Endodermal cell (in vitro differentiated cells): Measurements from ENCODE around the gene ROBO1. TPM values are rescaled to one million over a fixed set of nuclear protein-coding genes. Genes with fewer than 3 reads are reported as not detected.

Experiments
- DNase-seq: peaks from one replicate; pipeline ENCODE4 v3.0.0-alpha.2; 2017
- H3K27ac ChIP-seq: 2 replicates; pipeline ENCODE4 v1.5.1; 2013; ENCODE audit warnings: mild to moderate bottlenecking, low read depth, low read length, moderate library complexity
- H3K27me3 ChIP-seq: 2 replicates; pipeline ENCODE4 v1.6.1; 2013; ENCODE audit warnings: mild to moderate bottlenecking, low read length, moderate library complexity; ENCODE audit not compliant: insufficient read depth, control insufficient read depth, poor library complexity, severe bottlenecking
- H3K36me3 ChIP-seq: 2 replicates; pipeline ENCODE4 v1.7.0; 2013; ENCODE audit warnings: mild to moderate bottlenecking, low read length, moderate library complexity; ENCODE audit not compliant: control insufficient read depth, insufficient read depth
- H3K4me1 ChIP-seq: one replicate; pipeline ENCODE4 v1.7.0; 2013; ENCODE audit warnings: low read length; ENCODE audit not compliant: control insufficient read depth, insufficient read depth
- H3K4me3 ChIP-seq: 2 replicates; pipeline ENCODE4 v1.5.1; 2013; ENCODE audit warnings: mild to moderate bottlenecking, low read length, moderate library complexity
- H3K9ac ChIP-seq: 2 replicates; pipeline ENCODE4 v1.6.1; 2013; ENCODE audit warnings: mild to moderate bottlenecking, low read length, moderate library complexity; ENCODE audit not compliant: poor library complexity, severe bottlenecking; ENCODE audit errors: extremely low read depth
- H3K9me3 ChIP-seq: 2 replicates; pipeline ENCODE4 v1.6.1; 2013; ENCODE audit warnings: mild to moderate bottlenecking, low read length, moderate library complexity; ENCODE audit not compliant: control insufficient read depth
- H3K27ac Mint-ChIP-seq: 2 replicates; pipeline ENCODE4 v1.8.0; 2020; ENCODE audit warnings: mixed read lengths
- H3K27me3 Mint-ChIP-seq: 2 replicates; pipeline ENCODE4 v1.8.0; 2021; ENCODE audit warnings: mild to moderate bottlenecking, mixed read lengths; ENCODE audit not compliant: insufficient read depth
- H3K36me3 Mint-ChIP-seq: 2 replicates; pipeline ENCODE4 v1.8.0; 2020; ENCODE audit warnings: low read depth, mixed read lengths
- H3K4me1 Mint-ChIP-seq: 2 replicates; pipeline ENCODE4 v1.8.0; 2020; ENCODE audit warnings: mixed read lengths
- H3K4me3 Mint-ChIP-seq: 2 replicates; pipeline ENCODE4 v1.8.0; 2020; ENCODE audit warnings: mild to moderate bottlenecking, moderate library complexity, mixed read lengths
- H3K9me3 Mint-ChIP-seq: 2 replicates; pipeline ENCODE4 v1.8.0; 2020; ENCODE audit warnings: mild to moderate bottlenecking, mixed read lengths
- WGBS, 2 experiments: methylation state at CpG; one replicate each; pipeline versions ENCODE4 v1.1.5 to v1.1.7; 2013; ENCODE audit warnings: missing lambda C conversion rate in 2 of 2, mixed read lengths in 1 of 2; ENCODE audit not compliant: insufficient coverage in 1 of 2, insufficient read length in 1 of 2; 5-methylcytosine and 5-hydroxymethylcytosine counted together
- total RNA-seq, 2 donors: library from RNA; stranded (reverse); fragmentation: NEBNext Ultra II Directional in 1 of 2; extraction: Animal tissue kit (Norgen Biotek cat#: 25700) in 1 of 2; gene quantifications; 2 replicates in 1 of 2; 3 replicates in 1 of 2; pipeline ENCODE4 v1.2.1, GENCODE V29; 2021
- TF ChIP-seq, protein P1 (sequence below): fragments of 200-600 bp; sonication (generic); conservative IDR thresholded peaks from 2 replicates; pipeline ENCODE4 v1.5.0; 2021; ENCODE audit warnings: antibody characterized with exemption, mild to moderate bottlenecking

ROBO1 gene
- total RNA-seq, 2 donors from 2014 or later, result 74.8 to 75.9 TPM

DNA sequence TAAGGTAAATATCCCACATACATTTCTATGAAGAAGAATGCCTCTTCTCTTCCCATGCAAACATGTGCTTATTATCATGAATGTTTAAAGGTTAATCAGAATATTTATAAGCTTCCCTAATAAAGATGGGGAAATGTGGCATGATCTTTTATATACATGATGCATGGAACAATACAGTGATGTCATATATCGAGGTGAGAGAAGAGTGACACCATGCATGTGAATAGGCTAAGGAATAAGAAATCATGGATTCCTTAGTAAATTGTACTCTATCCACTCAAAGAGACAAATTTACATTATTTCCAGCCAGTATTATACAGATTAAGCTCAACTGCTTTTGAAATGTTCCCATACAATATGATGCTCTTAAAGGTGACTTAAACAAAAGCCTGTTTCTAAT, 1035.3 kb downstream of the ROBO1 start:
- Histone ChIP-seq H3K9ac (no peak overlapping the region), H3K4me3 (no peak overlapping the region), H3K27ac (no peak overlapping the region), H3K36me3 (no peaks in the 10 kb centered on the region), H3K27me3 (no peaks in the 10 kb centered on the region), H3K4me1 (no peaks in the 10 kb centered on the region), H3K9me3 (no peaks in the 10 kb centered on the region)
- TF ChIP-seq, protein P1, sequence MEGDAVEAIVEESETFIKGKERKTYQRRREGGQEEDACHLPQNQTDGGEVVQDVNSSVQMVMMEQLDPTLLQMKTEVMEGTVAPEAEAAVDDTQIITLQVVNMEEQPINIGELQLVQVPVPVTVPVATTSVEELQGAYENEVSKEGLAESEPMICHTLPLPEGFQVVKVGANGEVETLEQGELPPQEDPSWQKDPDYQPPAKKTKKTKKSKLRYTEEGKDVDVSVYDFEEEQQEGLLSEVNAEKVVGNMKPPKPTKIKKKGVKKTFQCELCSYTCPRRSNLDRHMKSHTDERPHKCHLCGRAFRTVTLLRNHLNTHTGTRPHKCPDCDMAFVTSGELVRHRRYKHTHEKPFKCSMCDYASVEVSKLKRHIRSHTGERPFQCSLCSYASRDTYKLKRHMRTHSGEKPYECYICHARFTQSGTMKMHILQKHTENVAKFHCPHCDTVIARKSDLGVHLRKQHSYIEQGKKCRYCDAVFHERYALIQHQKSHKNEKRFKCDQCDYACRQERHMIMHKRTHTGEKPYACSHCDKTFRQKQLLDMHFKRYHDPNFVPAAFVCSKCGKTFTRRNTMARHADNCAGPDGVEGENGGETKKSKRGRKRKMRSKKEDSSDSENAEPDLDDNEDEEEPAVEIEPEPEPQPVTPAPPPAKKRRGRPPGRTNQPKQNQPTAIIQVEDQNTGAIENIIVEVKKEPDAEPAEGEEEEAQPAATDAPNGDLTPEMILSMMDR, result no peak
- Mint-ChIP-seq H3K36me3 (no peaks in the 10 kb centered on the region), H3K9me3 (no peaks in the 10 kb centered on the region), H3K4me1 (peaks cover 17% of the 10 kb centered on the region), H3K4me3 (no peak overlapping the region), H3K27ac (no peak overlapping the region), H3K27me3 (no peaks in the 10 kb centered on the region)
- WGBS, 2 experiments, result 80% methylated on average over 1 of the region's 1 CpG; no CpG with 5 or more reads in 1 of the 2 experiments
- no peak for DNase-seq

DNA sequence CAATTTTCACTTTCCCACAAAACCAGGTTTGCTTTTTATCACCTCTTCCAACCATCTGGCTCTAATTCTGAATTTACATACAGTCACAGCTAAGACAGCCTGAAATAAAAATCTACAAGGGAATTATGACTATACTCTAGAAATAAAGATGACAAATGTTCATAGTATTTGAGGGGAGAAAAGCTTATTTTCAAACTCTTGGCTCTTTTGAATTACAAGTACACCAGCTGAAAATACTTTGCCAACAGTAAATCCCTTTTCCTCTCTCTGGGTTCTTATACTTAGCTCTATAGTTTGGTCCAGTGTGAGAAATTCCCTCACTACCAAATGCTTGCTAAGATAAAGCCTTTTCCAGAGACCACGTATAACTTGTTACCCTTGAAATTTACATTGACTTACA, 1037.9 kb downstream of the ROBO1 start:
- no peaks in the 10 kb centered on the region for H3K27me3 Mint-ChIP-seq
- H3K27ac Mint-ChIP-seq, result no peak overlapping the region
- Histone ChIP-seq H3K27me3 (no peaks in the 10 kb centered on the region), H3K9ac (no peak overlapping the region), H3K9me3 (no peaks in the 10 kb centered on the region), H3K27ac (peak overlapping the region; percentile 47), H3K4me1 (peaks cover under 1% of the 10 kb centered on the region), H3K36me3 (no peaks in the 10 kb centered on the region), H3K4me3 (no peak overlapping the region)
- H3K36me3 Mint-ChIP-seq, result no peaks in the 10 kb centered on the region
- H3K4me1 Mint-ChIP-seq, result peaks cover 29% of the 10 kb centered on the region
- no peaks in the 10 kb centered on the region for H3K9me3 Mint-ChIP-seq
- WGBS, 2 experiments, result 71% methylated on average over 1 of the region's 1 CpG; no CpG with 5 or more reads in 1 of the 2 experiments
- TF ChIP-seq, protein P1, result no peak
- H3K4me3 Mint-ChIP-seq, result no peak overlapping the region
- no peak for DNase-seq

GRCh38 chr3:78728406-78729145, 1039.2 kb downstream of the ROBO1 start:
- H3K9ac ChIP-seq, result no peak overlapping the region
- no peaks in the 10 kb centered on the region for H3K27me3 ChIP-seq
- Mint-ChIP-seq H3K9me3 (no peaks in the 10 kb centered on the region), H3K36me3 (no peaks in the 10 kb centered on the region), H3K27ac (no peak overlapping the region), H3K4me1 (peaks cover 33% of the 10 kb centered on the region), H3K4me3 (no peak overlapping the region), H3K27me3 (no peaks in the 10 kb centered on the region)
- TF ChIP-seq, protein P1, result no peak
- H3K27ac ChIP-seq, result peak overlapping the region; percentile 81
- peaks cover 3% of the 10 kb centered on the region for H3K4me1 ChIP-seq
- no peaks in the 10 kb centered on the region for H3K36me3 ChIP-seq
- no peak overlapping the region for H3K4me3 ChIP-seq
- H3K9me3 ChIP-seq, result no peaks in the 10 kb centered on the region
- DNase-seq, result peak; percentile 49
- 57 to 69% methylated on average over 3 to 5 of the region's 5 CpGs for WGBS, 2 experiments
